ENCODE measurements around the gene BUD13.
A peak's percentile ranks its signal among the peaks of the same experiment; 100 is the strongest.
"Not testable (repeated sequence)": the region's sequence is repeated elsewhere in the genome, so short reads cannot be mapped to it uniquely, and the experiment has no call there.

The BUD13 gene, protein sequence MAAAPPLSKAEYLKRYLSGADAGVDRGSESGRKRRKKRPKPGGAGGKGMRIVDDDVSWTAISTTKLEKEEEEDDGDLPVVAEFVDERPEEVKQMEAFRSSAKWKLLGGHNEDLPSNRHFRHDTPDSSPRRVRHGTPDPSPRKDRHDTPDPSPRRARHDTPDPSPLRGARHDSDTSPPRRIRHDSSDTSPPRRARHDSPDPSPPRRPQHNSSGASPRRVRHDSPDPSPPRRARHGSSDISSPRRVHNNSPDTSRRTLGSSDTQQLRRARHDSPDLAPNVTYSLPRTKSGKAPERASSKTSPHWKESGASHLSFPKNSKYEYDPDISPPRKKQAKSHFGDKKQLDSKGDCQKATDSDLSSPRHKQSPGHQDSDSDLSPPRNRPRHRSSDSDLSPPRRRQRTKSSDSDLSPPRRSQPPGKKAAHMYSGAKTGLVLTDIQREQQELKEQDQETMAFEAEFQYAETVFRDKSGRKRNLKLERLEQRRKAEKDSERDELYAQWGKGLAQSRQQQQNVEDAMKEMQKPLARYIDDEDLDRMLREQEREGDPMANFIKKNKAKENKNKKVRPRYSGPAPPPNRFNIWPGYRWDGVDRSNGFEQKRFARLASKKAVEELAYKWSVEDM

DNA sequence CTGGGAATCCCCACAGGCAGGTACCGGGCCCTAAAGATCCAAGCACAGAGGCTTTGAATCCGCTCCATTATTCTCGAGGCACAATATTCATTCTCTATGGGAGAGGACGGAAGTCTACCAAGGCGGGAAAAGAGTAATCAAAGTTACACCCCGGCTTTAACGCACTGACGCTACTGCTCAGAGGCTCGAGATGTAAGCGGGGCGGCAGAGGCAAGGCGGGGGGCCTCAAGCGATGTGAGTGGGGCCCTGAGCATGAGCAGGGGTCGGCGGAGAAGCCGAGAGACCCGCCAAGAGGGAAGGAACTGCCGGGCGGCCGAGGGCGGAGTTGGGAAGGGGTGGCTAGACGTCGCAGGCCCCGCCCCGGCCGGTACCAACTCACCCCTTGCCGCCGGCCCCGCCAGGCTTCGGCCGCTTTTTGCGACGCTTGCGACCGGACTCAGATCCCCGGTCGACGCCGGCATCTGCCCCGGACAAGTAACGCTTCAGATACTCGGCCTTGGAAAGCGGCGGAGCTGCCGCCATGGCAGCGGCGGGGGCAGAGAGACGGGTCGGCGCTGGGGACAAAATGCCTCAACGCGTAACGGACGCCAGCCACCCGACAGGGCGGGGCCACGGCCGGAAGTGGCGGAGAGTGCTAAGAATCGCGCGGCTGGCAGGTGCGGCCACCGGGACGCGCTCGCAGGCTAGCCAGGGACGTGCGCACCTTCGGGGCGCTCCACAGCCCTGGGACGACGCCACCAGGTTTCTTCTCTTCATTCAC is at the start of gene BUD13:
TSS of gene BUD13 (minus strand) at position 545 of the 760 bp plus-strand sequence. CDS start at position 522, 23 bp downstream.
- DNase-seq (ENCODE audit: low read depth in 2 of 3, low spot score in 2 of 3) = peak; percentile 88 to 97 (median 91)

DNA sequence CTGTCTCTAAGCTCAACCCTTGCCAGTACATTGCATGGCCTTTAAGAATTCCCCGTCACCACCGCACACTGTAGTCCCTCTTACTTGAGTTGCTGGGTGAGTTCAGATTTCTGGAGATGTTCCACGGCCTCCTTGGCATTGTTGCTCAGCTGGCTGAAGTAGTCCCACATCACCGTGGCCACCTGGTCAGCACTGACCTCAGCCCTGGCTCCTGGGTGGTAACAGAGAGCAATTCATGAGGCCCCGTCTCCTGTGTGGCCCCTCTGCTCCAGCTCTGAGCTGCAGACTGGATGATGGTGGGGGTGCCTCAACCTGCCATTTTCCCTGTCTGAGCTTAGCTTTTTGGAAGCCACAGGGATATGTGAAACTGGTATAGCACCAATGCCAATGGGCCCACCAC is 49.8 kb upstream of the BUD13 start:
- DNase-seq (ENCODE audit: low read depth in 2 of 3, low spot score in 2 of 3) = no peak

DNA sequence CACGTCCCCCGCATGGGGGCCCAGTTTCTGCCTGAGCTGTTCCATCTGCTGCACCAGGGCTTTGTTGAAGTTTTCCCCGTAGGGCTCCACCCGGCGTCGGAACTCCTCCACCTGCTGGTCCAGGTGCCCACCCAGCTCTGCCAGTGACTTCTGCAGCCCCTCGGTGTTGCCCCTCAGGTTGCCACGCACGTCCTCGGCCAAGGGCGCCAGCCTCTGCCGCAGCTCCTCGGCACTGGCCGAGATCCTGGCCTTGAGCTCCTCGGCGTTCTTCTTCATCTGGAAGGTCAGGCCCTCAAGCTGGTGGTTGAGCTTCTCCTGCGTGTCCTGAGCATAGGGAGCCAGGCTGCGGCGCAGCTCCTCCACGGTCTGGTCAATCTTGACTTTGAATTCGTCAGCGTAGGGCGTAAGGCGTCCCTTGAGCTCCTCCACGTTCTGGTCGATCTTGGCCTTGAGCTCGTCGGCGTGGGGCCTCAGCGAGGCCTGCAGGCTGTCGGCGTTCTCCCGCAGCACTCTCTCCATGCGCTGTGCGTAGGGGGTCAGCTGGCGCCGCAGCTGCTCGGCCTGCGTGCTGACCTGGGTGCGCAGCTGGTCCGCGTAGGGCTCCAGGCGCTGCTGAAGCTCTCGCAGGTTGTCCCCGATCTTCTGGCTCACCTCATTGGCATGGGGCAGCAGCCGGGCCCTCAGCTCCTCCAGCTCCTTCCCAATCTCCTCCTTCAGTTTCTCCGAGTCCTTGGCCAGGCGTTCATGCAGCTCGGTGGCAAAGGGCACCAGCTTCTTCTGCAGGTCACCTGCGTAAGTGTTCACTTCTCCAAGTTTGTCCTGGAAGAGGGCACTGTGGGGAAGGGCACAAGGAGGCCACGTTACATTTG is 48.5 kb upstream of the BUD13 start:
- no peak for DNase-seq (ENCODE audit: low read depth in 2 of 3, low spot score in 2 of 3)

DNA sequence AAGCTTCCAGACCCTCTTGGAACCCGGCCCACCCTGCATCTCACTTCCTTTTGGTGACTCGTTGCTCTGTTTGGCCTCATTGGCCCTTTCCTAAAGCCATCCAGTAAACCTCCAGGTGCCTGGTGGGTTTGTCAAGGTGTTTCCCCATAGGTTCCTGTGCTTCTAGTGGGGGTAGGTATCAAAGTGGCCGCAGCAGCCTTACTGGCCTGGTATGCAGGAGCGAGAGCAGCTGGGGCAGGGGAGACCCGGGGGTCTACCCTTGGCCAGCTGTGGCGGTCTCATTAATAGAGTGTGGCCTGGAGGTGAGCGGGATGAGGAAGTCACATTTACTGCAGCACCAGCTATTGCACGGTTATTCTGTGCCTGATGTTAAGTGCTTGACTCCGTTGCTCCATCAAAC is 46.3 kb upstream of the BUD13 start:
- DNase-seq (ENCODE audit: low read depth in 2 of 3, low spot score in 2 of 3) = no peak

DNA sequence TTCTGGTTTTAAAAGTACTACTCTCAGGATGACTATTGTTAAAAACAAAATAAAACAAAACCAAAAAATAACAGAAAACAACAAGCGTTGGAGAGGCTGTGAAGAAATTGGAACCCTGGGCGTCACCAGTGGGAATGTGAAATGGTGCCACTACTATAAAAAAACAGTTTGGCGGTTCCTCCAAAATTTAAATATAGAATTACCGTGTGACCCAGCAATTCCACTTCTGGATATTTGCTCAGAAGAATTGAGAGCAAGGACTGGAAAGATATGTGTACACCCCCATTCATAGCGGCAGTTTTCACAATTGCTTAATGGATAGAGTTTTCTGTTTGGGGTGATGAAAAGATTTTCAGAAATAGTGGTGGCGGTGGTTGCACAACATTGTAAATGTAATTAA is 41.7 kb upstream of the BUD13 start:
- DNase-seq (ENCODE audit: low read depth in 2 of 3, low spot score in 2 of 3) = no peak

DNA sequence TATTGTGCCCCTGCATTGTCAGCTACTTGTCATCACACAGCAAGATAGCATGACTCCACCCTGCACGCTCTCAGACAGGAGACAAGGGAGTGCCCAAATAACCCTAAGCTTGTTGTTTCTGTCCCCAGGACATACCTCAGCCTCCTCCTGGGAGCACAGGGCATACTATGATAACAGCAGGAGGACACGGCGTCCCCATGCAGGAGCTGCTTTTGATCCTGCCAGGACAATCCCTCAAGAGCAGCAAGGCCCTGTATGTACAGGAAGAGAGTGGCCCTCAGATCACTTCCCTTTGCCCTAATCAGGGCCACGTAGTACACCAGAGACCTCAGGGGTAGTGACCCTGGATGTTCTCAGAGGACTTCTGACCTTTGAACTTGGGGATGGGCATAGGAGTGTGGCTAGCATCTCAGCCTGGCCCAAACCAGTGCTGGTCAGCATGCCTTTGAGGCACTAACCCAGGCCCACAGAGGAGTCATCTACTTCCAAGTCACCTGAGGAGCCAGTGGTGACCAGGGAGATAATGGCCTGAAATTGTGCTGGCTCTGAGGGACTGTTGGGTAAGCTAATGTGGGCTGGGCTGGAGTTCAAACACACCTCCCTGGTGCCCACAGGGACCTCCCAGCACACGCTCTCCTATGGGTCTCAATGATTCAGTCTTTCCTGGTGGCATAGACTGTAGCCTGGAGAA is 41.1 kb upstream of the BUD13 start:
- no peak for DNase-seq (ENCODE audit: low read depth in 2 of 3, low spot score in 2 of 3)

DNA sequence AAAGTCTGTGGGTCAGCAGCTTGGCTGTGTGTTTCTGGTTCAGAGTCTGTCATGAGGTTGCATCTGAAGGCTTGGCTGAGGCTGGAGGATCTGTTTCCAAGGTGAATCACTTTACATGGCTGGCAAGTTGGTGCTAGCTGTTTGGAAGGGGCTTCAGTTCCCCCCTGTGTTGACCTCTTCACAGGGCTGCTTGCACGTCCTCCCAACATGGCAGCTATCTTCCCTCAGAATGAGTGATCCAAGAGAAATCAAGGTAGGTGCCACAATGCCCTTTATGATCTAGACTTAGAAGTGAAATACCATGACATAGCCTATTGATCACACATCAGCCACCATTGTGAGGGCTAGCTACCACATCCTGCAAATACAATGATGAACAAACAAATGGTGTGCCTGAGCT is 40.4 kb upstream of the BUD13 start:
- no peak for DNase-seq (ENCODE audit: low read depth in 2 of 3, low spot score in 2 of 3)

DNA sequence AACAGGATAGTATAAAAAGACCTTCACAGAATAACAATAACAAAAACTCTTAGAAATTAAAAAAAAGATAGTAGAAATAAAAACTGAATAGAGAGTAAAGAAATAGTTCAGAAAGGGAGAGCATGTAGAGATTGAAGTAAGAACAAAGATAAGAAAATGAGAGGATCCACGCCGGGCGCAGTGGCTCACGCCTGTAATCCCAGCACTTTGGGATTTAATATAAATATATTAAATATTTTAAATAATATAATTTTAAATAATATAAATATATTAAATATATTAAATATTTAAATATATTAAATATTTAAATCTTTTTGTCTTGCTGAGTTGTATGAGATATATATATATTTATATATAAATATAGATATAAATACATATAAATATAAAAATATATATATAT is 39.3 kb upstream of the BUD13 start:
- no peak for DNase-seq (ENCODE audit: low read depth in 2 of 3, low spot score in 2 of 3)

DNA sequence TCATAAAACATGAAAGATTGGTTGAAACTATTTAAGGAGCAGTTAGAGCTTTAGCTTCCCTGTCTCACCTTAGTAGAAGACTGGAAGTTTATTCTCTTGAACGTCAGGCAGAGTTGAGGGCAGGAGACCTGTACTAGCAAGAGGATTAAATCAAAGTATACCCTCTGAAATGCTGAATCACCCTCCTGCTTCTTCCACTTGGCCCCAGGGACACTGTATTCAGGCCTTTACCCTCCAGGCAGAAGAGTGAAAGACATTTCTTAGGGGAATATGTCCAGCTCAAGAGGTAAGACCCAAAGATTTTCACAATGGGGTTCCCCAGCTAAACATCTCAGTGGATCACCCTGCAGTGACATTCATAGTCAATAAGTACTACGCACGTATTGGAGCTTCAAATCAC is 38.4 kb upstream of the BUD13 start:
- no peak for DNase-seq (ENCODE audit: low read depth in 2 of 3, low spot score in 2 of 3)

DNA sequence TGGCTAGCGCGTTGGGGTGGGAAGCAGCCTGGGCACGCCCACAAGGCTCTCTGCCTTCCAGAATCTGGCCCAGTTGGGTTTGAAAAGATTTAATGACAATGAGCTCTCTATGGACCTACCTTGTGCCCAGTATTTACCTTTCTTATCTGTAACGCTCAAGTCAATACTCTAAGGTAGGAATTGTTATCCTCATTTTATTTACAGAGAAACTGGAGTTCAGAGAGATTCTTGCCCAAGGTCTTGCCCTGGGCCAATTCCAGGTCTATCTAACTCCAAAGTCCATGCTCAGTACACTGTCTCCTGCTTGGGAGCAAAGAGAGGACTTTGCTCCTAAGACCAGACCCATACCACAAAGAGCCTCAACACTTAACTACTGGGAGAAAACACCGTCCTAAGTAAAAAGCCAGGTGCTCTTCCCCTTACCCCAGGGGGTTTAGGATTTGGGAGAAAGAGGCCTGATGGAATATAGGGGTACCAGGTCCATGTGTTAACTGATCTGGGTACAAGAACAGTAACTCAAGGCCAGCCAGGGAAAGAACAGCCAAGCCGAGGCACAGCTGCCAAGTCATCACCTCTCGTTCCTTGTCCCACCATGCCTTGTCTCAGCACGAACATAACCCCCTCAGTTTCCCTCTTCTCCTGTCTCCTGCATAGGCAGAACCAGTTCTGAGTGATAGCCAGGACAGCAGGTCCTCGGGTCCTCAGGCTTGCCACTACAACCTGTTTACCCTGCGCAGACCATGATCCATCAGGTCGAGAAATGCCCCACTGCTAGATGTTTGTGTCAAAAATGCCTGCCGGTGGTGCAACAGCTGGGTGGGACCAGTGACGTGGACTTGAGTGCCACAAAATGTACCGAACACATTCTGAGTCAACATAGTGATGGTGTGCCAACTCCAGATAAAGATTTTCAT is 35.7 kb upstream of the BUD13 start:
- no peak for DNase-seq (ENCODE audit: low read depth in 2 of 3, low spot score in 2 of 3)

DNA sequence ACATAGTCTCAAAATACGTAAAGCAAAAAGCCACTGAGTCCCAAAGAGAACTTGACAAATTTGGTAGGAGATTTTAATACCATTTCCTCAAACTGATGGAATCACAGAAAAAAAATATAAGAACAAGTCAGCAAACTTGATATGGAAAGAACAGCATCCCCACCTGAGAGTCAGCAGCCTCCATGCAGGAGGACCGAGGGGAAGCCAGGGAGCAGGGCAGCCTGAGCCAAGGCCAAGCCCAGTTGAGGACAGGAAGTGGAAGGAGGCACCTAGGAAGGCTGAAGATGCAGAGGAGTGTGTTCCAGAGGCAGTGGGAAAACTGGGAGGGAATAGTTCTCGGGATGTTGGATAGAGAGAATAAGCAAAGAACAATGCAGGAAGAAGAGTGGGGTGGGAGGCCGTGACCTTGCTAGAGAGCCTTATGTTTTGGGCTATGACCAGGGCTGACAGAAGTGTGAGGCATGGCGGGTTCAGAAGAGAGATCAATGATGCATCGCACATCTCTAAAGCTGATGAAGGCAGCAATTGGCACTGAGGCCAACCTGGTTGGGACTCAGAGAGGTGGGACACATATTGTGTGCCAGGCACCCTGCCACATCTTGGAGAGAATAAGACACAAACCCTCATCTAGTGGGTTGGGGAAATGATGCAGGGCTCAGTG is 34.9 kb upstream of the BUD13 start:
- DNase-seq (ENCODE audit: low read depth in 2 of 3, low spot score in 2 of 3) = no peak

DNA sequence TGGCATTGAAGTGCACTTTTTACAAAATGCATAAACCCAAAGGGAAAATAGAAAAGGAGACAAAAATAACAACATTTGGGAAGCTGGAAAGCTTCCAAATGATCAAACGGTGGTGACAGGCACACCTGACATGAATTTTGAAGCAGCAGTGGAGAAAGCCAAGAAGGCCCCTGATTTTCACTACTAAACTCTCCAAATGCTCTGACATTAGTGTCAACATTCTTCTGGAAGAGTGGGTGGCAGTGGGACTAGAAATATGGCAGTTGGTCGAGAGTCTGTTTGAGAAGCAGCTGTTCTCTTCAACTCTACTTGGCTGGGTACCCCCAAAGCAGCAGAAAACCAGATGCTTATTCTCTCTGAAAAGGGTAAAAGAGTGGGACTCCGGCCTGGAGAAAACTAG is 31.2 kb upstream of the BUD13 start:
- no peak for DNase-seq (ENCODE audit: low read depth in 2 of 3, low spot score in 2 of 3)

DNA sequence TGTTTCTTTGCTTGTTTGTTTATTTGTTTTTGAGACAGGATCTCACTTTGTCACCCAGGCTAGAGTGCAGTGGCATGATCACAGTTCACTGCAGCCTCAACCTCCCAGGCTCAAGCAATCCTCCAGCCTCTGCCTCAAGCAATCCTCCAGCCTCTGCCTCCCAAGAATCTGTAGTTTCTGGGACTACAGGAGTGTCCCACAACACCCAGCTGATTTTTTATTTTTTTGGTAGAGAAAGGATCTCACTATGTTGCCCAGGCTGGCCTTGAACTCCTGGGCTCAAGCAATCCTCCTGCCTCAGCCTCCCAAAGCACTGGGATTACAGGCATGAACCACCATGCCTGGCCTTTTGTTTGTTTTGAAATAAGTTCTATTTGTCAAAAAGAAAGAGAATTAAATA is 28.9 kb upstream of the BUD13 start:
- not testable (repeated sequence) for DNase-seq (ENCODE audit: low read depth in 2 of 3, low spot score in 2 of 3)

DNA sequence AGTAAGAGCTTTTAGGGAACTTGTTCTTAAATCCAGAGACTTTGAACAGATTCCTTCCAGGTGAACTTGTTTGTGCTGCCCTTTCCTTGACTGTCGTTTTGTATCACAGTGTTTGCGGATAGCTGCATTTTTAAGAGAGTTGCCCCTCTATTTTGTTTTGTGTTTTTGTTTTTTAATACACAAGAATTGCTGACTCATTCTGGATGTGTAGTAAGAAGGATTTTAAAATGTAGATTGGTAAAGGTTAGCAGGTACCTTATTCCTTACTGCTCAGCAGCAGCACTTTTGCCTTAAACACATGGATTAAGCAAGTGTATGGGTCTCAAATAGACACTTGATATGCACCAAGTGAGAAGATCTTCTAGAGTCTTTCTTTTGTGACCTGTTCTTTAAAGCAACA is 27.8 kb upstream of the BUD13 start:
- no peak for DNase-seq (ENCODE audit: low read depth in 2 of 3, low spot score in 2 of 3)

DNA sequence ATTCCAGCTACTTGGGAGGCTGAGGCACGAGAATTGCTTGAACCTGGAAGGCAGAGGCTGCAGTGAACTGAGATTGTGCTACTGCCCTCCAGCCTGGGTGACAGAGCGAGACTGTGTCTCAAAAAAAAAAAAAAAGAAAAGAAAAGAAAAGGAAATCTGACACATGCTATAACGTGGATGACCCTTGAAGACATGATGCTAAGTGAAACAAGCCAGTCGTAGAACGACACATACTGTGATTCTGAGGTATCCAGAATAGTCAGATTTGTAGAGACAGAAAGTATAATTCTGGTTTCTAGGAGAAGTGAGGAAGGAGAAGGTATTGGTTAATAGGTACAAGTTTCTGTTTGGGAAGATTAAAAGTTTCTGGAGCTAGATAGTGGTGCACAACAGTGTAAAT is 25.6 kb upstream of the BUD13 start:
- no peak for DNase-seq (ENCODE audit: low read depth in 2 of 3, low spot score in 2 of 3)

DNA sequence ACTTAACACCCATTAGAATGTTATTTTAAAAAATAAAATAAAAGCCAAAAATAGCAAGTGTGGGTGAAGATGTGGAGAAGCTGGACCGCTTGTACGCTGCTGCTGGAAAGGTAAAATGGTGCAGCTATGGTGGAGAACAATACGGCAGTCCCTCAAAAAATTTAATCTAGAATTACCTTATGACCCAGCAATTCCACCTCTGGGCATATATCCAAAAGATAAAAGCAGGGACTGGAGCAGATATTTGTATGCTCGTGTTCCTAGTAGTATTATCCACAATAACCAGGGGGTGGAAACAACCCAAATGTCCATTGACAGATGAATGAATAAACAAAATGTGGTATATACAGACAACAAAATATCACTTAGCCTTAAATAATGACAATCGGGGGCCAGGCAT is 25.0 kb upstream of the BUD13 start:
- DNase-seq (ENCODE audit: low read depth in 2 of 3, low spot score in 2 of 3) = no peak

DNA sequence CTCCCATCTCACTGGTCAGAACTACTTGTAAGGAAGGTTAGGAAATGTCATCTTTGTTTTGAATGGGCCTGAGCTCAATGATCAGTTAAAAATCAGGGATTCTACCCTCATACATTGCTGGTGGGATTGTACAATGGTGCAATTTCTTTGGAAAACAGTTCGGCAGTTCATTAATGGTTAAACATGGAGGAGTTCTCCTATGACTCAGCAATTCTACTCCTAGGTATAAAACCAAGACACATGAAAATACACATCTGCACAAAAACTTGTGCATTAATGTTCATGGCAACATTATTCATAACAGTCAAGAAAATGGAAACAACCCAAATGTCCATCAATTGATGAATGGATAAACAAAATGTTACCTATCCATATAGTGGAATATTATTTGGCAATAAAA is 23.8 kb upstream of the BUD13 start:
- no peak for DNase-seq (ENCODE audit: low read depth in 2 of 3, low spot score in 2 of 3)

DNA sequence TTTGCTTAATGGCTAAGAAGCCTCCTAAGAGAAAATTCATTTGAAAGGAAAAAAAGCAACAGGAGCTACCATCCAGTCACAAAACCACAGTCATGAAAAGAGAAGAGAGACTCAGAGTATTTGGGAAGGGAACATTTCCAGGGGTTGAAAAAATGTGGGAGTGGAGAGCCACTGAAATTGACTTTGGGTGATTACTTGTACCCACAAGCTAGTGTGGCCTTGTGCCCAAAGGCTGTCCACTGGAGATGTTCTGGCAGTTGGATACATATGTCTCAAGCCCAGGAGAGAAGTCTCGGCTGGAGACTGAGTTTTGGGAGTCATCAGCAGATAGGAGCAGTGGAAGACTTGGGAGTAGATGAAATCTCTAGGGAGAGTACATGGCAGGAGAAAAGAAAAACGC is 22.1 kb upstream of the BUD13 start:
- DNase-seq (ENCODE audit: low read depth in 2 of 3, low spot score in 2 of 3) = no peak

DNA sequence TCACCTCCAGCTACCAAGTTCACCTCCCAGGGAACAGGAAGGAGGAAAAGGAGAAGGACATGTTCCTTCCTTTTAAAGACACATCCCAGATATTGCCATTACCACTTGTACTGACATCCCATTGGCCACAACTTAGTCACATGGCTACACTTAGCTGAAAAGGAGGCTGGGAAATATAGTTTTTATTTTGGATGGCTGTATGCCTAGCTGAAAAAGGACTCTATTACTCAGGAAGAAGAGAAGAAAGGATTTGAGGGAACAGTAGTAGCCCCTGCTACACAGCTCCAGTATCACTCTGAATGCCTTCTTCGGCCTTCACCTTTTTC is 20.9 kb upstream of the BUD13 start:
- no peak for DNase-seq (ENCODE audit: low read depth in 2 of 3, low spot score in 2 of 3)
